ENCODE data around the gene NFATC2.

GRCh38 chr20:51359401-51359800 lies 183.1 kb downstream of the NFATC2 start:
- TF ChIP-seq ZNF274 (IDR thresholded peaks at IDR 0.05; ENCODE audit: low read depth, low read length) (no peak), YY1 (IDR thresholded peaks at IDR 0.05; ENCODE audit: insufficient read depth, insufficient read length) (no peak), SUZ12 (IDR thresholded peaks at IDR 0.05; ENCODE audit: extremely low read depth, insufficient read depth, insufficient read length) (no peak)

Data from NT2/D1 (cell line).